ENCODE data around the gene FAM25G. TPM values are rescaled to one million over a fixed set of nuclear protein-coding genes. Genes with fewer than 3 reads are reported as not detected.

The FAM25G gene
- total RNA-seq, 6 donors from 2014 or later, result not detected

DNA sequence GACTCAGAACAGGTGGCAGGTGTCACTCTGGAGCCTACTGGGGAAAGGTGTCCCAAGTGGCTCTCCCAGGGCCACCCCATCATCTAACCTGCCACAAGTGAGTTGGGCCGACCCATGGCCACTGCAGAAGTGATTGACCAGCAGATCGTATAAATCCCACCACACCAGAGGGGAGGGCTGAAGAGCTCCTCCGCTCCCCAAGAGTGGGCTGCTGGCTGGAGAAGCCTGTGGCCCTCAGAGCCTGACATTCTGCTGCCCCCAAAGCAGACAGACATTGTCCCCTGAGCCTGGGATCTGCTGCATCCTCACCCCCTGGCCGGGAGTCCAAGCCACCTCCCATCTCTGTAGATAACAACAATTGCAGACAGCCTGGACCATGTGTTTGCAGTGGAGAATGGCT is 44.3 kb downstream of the FAM25G start:
- Histone ChIP-seq H3K27ac (no peak overlapping the region), H3K4me1 (no peaks in the 10 kb centered on the region), H3K9me3 (peaks cover 0 to 17% (median 13%) of the 10 kb centered on the region in 4 donors), H3K4me3 (no peak overlapping the region), H3K27me3 (no peaks in the 10 kb centered on the region), H3K36me3 (no peaks in the 10 kb centered on the region)
- DNase-seq, result no peak
- no peak for ATAC-seq (ENCODE audit: low FRiP score in 2 of 2)
- 92% methylated on average over 4 of the region's 4 CpGs; no CpG with 5 or more reads in 1 of the 2 donors for whole genome bisulfite sequencing, 2 donors
- TF ChIP-seq POLR2A (IDR thresholded peaks at IDR 0.05) (no peak), EP300 (IDR thresholded peaks at IDR 0.05) (no peak), POLR2AphosphoS5 (IDR thresholded peaks at IDR 0.05) (no peak)
- TF ChIP-seq, protein P1, sequence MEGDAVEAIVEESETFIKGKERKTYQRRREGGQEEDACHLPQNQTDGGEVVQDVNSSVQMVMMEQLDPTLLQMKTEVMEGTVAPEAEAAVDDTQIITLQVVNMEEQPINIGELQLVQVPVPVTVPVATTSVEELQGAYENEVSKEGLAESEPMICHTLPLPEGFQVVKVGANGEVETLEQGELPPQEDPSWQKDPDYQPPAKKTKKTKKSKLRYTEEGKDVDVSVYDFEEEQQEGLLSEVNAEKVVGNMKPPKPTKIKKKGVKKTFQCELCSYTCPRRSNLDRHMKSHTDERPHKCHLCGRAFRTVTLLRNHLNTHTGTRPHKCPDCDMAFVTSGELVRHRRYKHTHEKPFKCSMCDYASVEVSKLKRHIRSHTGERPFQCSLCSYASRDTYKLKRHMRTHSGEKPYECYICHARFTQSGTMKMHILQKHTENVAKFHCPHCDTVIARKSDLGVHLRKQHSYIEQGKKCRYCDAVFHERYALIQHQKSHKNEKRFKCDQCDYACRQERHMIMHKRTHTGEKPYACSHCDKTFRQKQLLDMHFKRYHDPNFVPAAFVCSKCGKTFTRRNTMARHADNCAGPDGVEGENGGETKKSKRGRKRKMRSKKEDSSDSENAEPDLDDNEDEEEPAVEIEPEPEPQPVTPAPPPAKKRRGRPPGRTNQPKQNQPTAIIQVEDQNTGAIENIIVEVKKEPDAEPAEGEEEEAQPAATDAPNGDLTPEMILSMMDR (IDR thresholded peaks at IDR 0.05), result no peak

DNA sequence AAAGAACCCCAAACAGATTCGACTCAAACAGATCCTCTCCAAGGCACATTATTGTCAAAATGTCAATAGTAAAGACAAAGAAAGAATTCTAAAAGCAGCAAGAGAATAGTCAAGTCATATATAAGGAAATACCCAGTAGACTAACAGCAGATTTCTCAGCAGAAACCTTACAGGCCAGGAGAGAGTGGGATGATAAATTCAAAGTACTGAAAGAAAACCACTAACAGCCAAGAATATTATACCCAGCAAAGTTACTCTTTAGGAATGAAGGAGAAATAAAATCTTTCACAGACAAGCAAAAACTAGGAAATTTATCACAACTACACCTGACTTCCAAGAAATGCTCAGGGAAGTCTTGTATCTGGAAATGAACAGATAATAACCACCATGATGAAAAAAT is 45.8 kb downstream of the FAM25G start:
- no peaks in the 10 kb centered on the region for H3K4me1 ChIP-seq
- ATAC-seq (ENCODE audit: low FRiP score in 2 of 2), result no peak
- H3K27me3 ChIP-seq, result no peaks in the 10 kb centered on the region
- no peak for TF ChIP-seq POLR2AphosphoS5 (IDR thresholded peaks at IDR 0.05)
- no peak for TF ChIP-seq EP300 (IDR thresholded peaks at IDR 0.05)
- TF ChIP-seq POLR2A (IDR thresholded peaks at IDR 0.05), result no peak
- TF ChIP-seq, protein P1 (IDR thresholded peaks at IDR 0.05), result no peak
- peaks cover 0 to 17% (median 13%) of the 10 kb centered on the region in 4 donors for H3K9me3 ChIP-seq
- no peak overlapping the region for H3K27ac ChIP-seq
- 84 to 90% methylated on average over 1 of the region's 1 CpG for WGBS, 2 donors
- H3K36me3 ChIP-seq, result no peaks in the 10 kb centered on the region
- no peak overlapping the region for H3K4me3 ChIP-seq
- no peak for DNase-seq

DNA sequence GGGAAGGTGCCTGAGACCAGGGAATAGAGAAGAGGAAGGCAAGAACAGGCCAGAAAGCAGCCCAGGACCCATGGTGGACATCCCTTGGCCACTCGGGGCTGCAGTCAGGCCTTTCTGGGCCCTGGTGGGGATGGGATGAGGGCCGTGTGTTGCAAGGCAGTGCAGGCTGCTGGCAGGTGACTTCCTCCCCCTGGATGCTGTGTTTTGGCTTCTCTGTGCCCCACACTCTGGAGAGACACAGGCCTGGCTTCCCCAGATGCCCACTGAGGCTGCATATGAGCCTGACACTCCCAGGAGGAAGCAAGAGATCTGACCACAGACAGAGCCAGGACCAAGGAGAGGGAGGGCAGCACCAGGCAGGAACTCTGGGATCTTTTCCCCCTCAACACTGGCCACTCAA is 47.5 kb downstream of the FAM25G start:
- Histone ChIP-seq H3K4me3 (no peak overlapping the region), H3K9me3 (peaks cover 0 to 17% (median 13%) of the 10 kb centered on the region in 4 donors), H3K4me1 (no peaks in the 10 kb centered on the region), H3K27ac (no peak overlapping the region), H3K36me3 (no peaks in the 10 kb centered on the region), H3K27me3 (no peaks in the 10 kb centered on the region)
- TF ChIP-seq, protein P1 (IDR thresholded peaks at IDR 0.05), result no peak
- TF ChIP-seq EP300 (IDR thresholded peaks at IDR 0.05) (no peak), POLR2A (IDR thresholded peaks at IDR 0.05) (no peak), POLR2AphosphoS5 (IDR thresholded peaks at IDR 0.05) (no peak)
- DNase-seq, result no peak
- ATAC-seq (ENCODE audit: low FRiP score in 2 of 2), result no peak
- WGBS, 2 donors, result 61 to 63% methylated on average over 2 of the region's 2 CpGs

DNA sequence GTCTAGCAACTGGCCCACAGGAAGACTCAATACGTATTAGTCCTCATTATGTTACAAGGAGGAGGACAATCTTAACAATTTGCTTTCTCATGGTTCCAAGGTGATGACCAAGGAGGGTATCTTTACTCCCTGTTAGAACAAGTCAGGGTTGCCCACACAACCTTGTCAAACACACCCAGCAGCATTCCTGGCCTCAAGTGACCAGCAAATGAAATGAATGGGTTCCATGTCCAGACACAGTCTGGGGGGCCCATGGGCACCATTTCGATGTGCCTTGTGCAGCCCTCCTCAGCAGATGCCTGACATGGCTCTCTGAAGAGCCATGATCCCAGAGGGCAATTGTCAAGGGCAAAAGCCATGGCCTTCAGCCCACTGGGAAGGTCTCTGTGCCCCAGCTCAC is 48.4 kb downstream of the FAM25G start:
- no peaks in the 10 kb centered on the region for H3K27me3 ChIP-seq
- no peak for ATAC-seq (ENCODE audit: low FRiP score in 2 of 2)
- 82 to 84% methylated on average over 1 to 2 of the region's 2 CpGs for WGBS, 2 donors
- no peaks in the 10 kb centered on the region for H3K36me3 ChIP-seq
- H3K4me3 ChIP-seq, result no peak overlapping the region
- peaks cover 0 to 17% (median 13%) of the 10 kb centered on the region in 4 donors for H3K9me3 ChIP-seq
- DNase-seq, result no peak
- H3K4me1 ChIP-seq, result no peaks in the 10 kb centered on the region
- H3K27ac ChIP-seq, result no peak overlapping the region
- TF ChIP-seq EP300 (IDR thresholded peaks at IDR 0.05) (no peak), POLR2A (IDR thresholded peaks at IDR 0.05) (no peak), POLR2AphosphoS5 (IDR thresholded peaks at IDR 0.05) (no peak)
- TF ChIP-seq, protein P1 (IDR thresholded peaks at IDR 0.05), result no peak

DNA sequence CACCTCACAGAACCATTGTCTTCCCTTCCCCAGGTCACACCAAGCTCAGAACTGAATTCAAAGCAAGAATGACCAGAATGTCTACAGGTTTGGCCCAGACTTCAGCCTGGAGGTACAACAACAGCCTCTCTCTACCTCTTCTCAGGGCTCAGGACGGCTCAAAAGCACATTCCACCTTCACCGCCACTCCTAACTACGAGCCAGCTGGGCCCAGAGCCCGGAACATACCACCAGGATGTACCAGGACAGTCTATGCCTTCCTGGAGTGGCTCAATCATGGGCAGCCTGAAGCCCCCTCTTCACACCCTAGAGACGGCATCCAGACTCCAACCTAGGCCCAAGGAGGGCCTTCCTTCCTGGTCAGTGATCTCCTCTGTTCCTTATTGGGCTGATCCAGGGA is 49.1 kb downstream of the FAM25G start:
- WGBS, 2 donors, result 66 to 94% methylated on average over 3 to 5 of the region's 5 CpGs
- H3K27ac ChIP-seq, result no peak overlapping the region

More for the DNA sequence above, 49.1 kb downstream of the FAM25G start:
- ATAC-seq (ENCODE audit: low FRiP score in 2 of 2) (no peak), DNase-seq (no peak)
- Histone ChIP-seq H3K4me3 (no peak overlapping the region), H3K4me1 (no peaks in the 10 kb centered on the region), H3K27me3 (no peaks in the 10 kb centered on the region), H3K9me3 (peaks cover 0 to 17% (median 13%) of the 10 kb centered on the region in 4 donors), H3K36me3 (no peaks in the 10 kb centered on the region)
- TF ChIP-seq POLR2AphosphoS5 (IDR thresholded peaks at IDR 0.05), result no peak
- no peak for TF ChIP-seq EP300 (IDR thresholded peaks at IDR 0.05)
- no peak for TF ChIP-seq POLR2A (IDR thresholded peaks at IDR 0.05)
- TF ChIP-seq, protein P1 (IDR thresholded peaks at IDR 0.05), result no peak
